ENCODE results near the gene IQGAP1. TPM values are rescaled to one million over a fixed set of nuclear protein-coding genes. Genes with fewer than 3 reads are reported as not detected.
A peak's percentile ranks its signal among the peaks of the same experiment; 100 is the strongest.

IQGAP1 gene
- total RNA-seq, 1 experiment from 2014 or later, result 264 TPM

DNA sequence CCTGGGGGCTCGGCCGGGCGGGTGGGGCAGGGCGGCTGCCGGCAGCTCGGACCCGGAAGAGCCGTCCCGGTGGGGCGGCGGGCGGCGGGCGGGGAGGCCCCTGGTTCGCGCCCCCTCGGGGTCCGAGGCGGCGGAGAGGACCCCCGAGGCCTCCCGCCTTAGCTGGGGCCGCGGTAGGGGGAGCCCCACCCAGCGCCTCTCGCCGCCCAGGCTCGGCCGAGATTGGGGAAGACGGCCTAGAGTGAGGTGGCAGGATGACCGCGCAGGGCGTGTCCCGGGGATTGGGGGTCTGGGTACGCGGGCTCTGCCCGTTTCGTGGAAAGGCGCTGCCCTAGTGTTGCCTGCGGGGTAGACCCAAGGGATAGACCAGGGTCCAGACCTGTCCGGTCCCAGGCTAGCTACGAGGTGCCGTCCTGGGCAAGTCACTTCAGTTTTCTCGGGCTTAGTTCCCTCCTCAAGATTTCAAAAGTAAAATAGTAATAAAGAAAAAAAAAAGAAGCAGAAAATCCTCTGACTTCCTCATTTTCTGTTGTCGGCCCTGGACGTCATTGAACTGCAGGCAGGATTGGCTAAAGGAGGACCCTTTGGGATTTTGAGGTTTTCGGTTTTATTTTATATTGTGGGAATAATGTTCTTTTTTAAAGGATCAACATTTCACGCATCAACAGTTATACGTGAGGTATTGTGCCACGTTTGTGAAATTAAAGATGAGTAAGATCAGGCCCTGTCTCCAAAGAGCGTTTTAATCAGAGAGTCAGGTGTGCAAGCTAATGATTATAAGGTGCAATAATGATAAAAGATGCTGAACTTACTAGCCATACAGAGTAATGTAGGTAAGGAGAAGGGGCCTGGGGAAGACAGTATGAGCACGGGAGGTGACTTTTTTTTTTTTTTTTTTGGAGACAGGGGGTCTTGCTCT lies 679 bp downstream of the IQGAP1 start:
- peak overlapping the region; percentile 96 for H3K4me3 Mint-ChIP-seq (ENCODE audit: unreplicated experiment)
- H3K27ac Mint-ChIP-seq (ENCODE audit: low read depth, unreplicated experiment), result peak overlapping the region; percentile 96
- peaks cover 49% of the 10 kb centered on the region for H3K4me1 Mint-ChIP-seq (ENCODE audit: insufficient read depth, unreplicated experiment)
- H3K9me3 Mint-ChIP-seq (ENCODE audit: unreplicated experiment), result no peaks in the 10 kb centered on the region
- ChIA-PET POLR2A (interaction anchor here (0.5 to 5.8 kb wide), 25 partner anchors 11 to 496 kb away, joined by 3 to 133 read pairs (median 5); partner anchors contain the start of gene ZNF774), CTCF (interaction anchor here (0.5 to 1.4 kb wide), 11 partner anchors 27 to 313 kb away, joined by 3 to 9 read pairs (median 4); no protein-coding TSS in a partner anchor)
- TSS peak; percentile 66 for BruUV-seq (replicated peaks)
- no peak for TF ChIP-seq CTCF (IDR thresholded peaks at IDR 0.05; ENCODE audit: unreplicated experiment)
- H3K27me3 Mint-ChIP-seq (ENCODE audit: insufficient read depth, unreplicated experiment), result no peaks in the 10 kb centered on the region
- DNase-seq (ENCODE audit: unreplicated experiment), result peak; percentile 54
- intact Hi-C loops (cut with micrococcal nuclease), result loop anchor here (1.0 to 5.0 kb wide), 4 partner anchors 13 to 68 kb away; no protein-coding TSS in a partner anchor
- H3K36me3 Mint-ChIP-seq (ENCODE audit: insufficient read depth, unreplicated experiment), result peaks cover 39% of the 10 kb centered on the region

DNA sequence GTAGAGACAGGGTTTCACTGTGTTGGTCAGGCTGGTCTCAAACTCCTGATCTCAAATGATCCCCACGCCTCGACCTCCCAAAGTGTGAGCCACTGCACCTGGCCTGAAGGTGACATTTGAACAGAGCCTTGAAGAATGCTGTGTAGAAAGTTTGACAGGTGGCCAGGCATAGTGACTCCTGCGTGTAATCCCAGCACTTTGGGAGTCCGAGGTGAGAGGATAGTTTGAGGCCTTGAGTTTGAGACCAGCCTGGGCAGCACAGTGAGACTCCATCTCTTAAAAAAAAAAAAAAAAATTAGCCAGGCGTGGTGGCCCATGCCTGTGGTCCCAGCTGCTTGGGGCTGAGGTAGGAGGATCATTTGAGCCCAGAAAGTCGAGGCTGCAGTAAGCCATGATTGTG lies 1.5 kb downstream of the IQGAP1 start:
- H3K27me3 Mint-ChIP-seq (ENCODE audit: insufficient read depth, unreplicated experiment), result no peaks in the 10 kb centered on the region
- no peaks in the 10 kb centered on the region for H3K9me3 Mint-ChIP-seq (ENCODE audit: unreplicated experiment)
- no TSS peak for BruUV-seq (replicated peaks)
- H3K27ac Mint-ChIP-seq (ENCODE audit: low read depth, unreplicated experiment), result peak overlapping the region; percentile 96
- ChIA-PET CTCF (interaction anchor here (0.6 to 1.4 kb wide), 6 partner anchors 15 to 276 kb away, joined by 3 to 9 read pairs (median 4); no protein-coding TSS in a partner anchor), POLR2A (interaction anchor here (0.9 to 5.8 kb wide), 9 partner anchors 12 to 141 kb away, joined by 3 to 133 read pairs (median 19); no protein-coding TSS in a partner anchor)
- intact Hi-C loops (cut with micrococcal nuclease), result loop anchor here (1.0 to 5.0 kb wide), 3 partner anchors 27 to 69 kb away; no protein-coding TSS in a partner anchor
- peak overlapping the region; percentile 96 for H3K4me3 Mint-ChIP-seq (ENCODE audit: unreplicated experiment)
- no peak for TF ChIP-seq CTCF (IDR thresholded peaks at IDR 0.05; ENCODE audit: unreplicated experiment)
- H3K4me1 Mint-ChIP-seq (ENCODE audit: insufficient read depth, unreplicated experiment), result peaks cover 53% of the 10 kb centered on the region
- peaks cover 41% of the 10 kb centered on the region for H3K36me3 Mint-ChIP-seq (ENCODE audit: insufficient read depth, unreplicated experiment)
- DNase-seq (ENCODE audit: unreplicated experiment), result peak; percentile 9

DNA sequence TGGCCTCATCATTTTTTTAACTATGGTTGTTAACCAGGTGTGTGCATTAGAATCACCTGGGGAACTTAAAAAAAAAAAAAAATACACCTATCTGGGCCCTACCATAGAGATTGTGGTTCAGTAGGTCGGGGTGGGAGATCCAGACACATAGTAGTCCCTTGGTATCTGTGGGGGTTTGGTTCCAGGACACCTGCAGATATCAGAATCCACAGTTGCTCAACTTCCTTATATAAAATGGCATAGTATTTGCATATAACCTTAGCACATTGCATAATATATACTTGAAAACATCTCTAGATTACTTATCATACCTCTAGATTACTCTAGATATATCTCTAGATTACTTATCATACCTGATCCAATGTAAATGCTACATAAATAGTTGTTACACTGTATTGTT lies 5.0 kb downstream of the IQGAP1 start:
- BruUV-seq (replicated peaks), result no TSS peak
- H3K27me3 Mint-ChIP-seq (ENCODE audit: insufficient read depth, unreplicated experiment), result no peaks in the 10 kb centered on the region
- peak overlapping the region; percentile 84 for H3K27ac Mint-ChIP-seq (ENCODE audit: low read depth, unreplicated experiment)
- H3K9me3 Mint-ChIP-seq (ENCODE audit: unreplicated experiment), result no peaks in the 10 kb centered on the region
- CTCF ChIA-PET, result interaction anchor here (0.6 kb wide), 1 partner anchor 119 kb away, joined by 3 read pairs; no protein-coding TSS in a partner anchor
- H3K36me3 Mint-ChIP-seq (ENCODE audit: insufficient read depth, unreplicated experiment), result peaks cover 57% of the 10 kb centered on the region
- no peak for DNase-seq (ENCODE audit: unreplicated experiment)
- intact Hi-C loops (cut with micrococcal nuclease), result loop anchor here (5.0 kb wide), 1 partner anchor 89 kb away; no protein-coding TSS in a partner anchor
- TF ChIP-seq CTCF (IDR thresholded peaks at IDR 0.05; ENCODE audit: unreplicated experiment), result no peak
- peaks cover 63% of the 10 kb centered on the region for H3K4me1 Mint-ChIP-seq (ENCODE audit: insufficient read depth, unreplicated experiment)
- POLR2A ChIA-PET, result interaction anchor here (2.9 kb wide), 1 partner anchor 8 kb away, joined by 43 read pairs; no protein-coding TSS in a partner anchor
- H3K4me3 Mint-ChIP-seq (ENCODE audit: unreplicated experiment), result no peak overlapping the region

DNA sequence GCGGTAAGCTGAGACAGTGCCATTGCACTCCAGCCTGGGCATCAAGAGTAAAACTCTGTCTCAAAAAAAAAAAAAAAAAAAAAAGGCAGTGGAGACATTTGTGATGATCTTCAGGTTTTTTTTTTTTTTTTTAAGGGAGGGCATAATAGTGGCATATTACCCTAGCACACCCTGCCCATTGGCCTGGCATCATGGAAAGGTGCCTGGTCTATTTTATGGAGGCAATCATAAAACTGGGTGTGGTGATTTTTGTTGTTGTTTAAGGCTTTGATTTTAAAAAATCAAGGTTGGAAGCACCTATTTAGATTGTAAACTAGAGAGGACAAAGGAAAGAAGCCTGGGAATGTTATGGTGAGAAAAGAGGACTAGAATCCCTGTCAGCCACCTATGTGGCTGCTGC lies 6.0 kb downstream of the IQGAP1 start:
- intact Hi-C loops (cut with micrococcal nuclease), result loop anchor here (5.0 kb wide), 1 partner anchor 88 kb away; no protein-coding TSS in a partner anchor
- Mint-ChIP-seq H3K36me3 (ENCODE audit: insufficient read depth, unreplicated experiment) (peaks cover 58% of the 10 kb centered on the region), H3K4me1 (ENCODE audit: insufficient read depth, unreplicated experiment) (peaks cover 60% of the 10 kb centered on the region), H3K4me3 (ENCODE audit: unreplicated experiment) (no peak overlapping the region), H3K27ac (ENCODE audit: low read depth, unreplicated experiment) (peak overlapping the region; percentile 84), H3K27me3 (ENCODE audit: insufficient read depth, unreplicated experiment) (no peaks in the 10 kb centered on the region), H3K9me3 (ENCODE audit: unreplicated experiment) (no peaks in the 10 kb centered on the region)
- CTCF ChIA-PET, result interaction anchor here (0.6 to 2.4 kb wide), 3 partner anchors 10 to 78 kb away, joined by 3 to 14 read pairs (median 5); no protein-coding TSS in a partner anchor
- no peak for TF ChIP-seq CTCF (IDR thresholded peaks at IDR 0.05; ENCODE audit: unreplicated experiment)
- no TSS peak for BruUV-seq (replicated peaks)
- POLR2A ChIA-PET, result interaction anchor here (0.8 to 2.1 kb wide), 5 partner anchors 9 to 45 kb away, joined by 3 to 12 read pairs (median 3); no protein-coding TSS in a partner anchor
- DNase-seq (ENCODE audit: unreplicated experiment), result no peak

All from MCF 10A (cell line).